GM21367 (cell line): ENCODE measurements around the gene RAB3GAP1.
"Not testable (repeated sequence)": the region's sequence is repeated elsewhere in the genome, so short reads cannot be mapped to it uniquely, and the experiment has no call there.

ENCODE experiments used
- ATAC-seq: cut with Tn5 transposase; IDR thresholded peaks from one replicate; pipeline ENCODE4 v1.9.1; 2021; ENCODE audit not compliant: unreplicated experiment

RAB3GAP1 gene

GRCh38 chr2:135052997-135053474, 944 bp downstream of the RAB3GAP1 start:
- ATAC-seq = peak; percentile 19

GRCh38 chr2:135055182-135055786, 3.2 kb downstream of the RAB3GAP1 start:
- no peak for ATAC-seq

- no peak for ATAC-seq
These were observed 4.7 kb downstream of the RAB3GAP1 start for GRCh38 chr2:135056790-135057189.

DNA sequence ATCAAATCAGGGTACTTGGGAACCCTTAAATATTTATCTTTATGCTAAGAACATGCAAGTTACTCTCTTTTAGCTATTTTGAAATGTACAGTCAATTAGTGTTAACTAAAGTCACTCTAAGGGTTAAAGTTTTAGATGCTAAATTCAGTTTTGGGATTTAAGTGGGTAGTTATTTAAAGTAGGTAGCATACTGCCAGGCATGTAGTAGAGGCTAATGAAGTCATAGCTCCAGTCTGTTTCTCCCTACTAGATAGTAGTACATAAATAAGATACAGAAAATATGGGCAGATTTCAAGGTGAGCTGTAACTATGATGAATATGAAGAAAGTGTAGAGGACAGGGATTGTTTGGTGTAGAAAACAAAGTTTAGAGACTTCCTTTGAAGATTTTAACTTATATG, 7.5 kb downstream of the RAB3GAP1 start:
- ATAC-seq = no peak

DNA sequence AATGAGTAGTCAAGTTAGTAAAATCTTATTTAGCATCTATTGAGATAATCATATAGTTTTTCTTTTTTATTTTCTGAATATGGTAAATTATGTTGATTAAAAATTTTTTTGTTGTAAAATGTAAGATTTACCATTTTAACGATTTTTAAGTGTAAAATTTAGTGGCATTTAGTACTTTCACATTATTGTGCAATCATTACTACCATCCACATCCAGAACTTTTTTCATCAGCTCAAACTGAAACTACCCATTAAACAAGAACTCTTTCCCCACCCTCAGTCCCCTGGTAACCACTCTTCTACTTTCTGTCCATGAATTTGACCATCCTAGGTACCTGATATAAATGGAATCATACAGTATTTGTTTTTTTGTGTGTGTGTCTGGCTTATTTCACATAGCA, 11.1 kb downstream of the RAB3GAP1 start:
- no peak for ATAC-seq

DNA sequence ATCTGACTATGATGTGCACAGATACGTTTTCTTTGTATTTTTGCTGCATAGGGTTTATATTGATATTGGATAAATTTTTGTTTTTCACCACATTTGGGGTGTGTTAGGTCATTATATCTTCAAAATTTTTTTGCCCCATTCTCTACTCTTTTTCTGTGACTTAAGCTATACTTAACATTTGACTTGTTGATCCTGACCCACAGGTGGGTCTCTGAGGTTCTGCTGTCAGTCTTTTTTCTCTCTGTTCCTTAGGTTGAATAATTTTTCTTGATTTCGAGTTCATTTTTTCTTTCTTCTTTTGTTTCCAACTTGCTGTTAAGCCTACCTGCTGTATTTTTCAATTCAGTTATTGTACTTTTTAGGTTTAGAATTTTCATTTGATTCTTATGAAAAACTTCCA, 12.1 kb downstream of the RAB3GAP1 start:
- no peak for ATAC-seq

DNA sequence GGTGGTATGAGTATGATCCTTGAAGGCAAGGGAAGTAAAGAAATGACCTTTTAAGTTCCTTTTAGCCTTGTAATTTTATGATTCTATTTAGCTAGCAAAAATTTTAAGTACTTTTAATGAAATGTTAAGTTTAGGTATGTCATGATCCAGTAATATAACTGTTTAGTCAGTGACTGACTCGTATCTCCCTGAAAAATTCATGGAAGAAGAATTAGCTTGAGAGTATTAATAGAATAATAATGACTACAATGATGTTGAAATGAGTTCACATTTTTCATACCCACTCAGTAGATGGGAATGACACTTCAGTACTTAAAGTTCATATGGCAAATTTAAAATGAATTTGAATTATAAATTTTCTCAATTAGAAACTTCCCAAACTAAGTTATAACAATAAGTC, 14.6 kb downstream of the RAB3GAP1 start:
- no peak for ATAC-seq

GRCh38 chr2:135072125-135072997, 20.3 kb downstream of the RAB3GAP1 start:
- no peak for ATAC-seq

GRCh38 chr2:135074216-135074615, 22.1 kb downstream of the RAB3GAP1 start:
- ATAC-seq = no peak

DNA sequence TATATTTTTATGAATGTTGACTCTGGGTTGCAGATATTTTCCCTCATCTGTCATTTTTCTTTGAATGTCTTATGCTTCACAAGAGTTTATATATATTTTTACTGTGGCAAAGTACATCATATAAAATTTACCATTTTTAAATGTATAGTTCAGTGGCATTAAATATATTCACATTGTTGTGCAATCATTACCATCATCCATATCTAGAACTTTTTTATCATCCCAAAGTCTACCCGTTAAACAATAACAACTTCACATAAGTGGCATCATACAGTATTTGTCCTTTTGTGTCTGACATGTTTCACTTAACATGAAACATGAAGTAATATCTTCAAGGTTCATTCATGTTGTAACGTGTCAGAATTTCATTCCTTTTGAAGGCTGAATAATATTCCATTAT, 24.5 kb downstream of the RAB3GAP1 start:
- ATAC-seq = no peak

- no peak for ATAC-seq
These were observed 26.3 kb downstream of the RAB3GAP1 start for GRCh38 chr2:135078417-135078816.

DNA sequence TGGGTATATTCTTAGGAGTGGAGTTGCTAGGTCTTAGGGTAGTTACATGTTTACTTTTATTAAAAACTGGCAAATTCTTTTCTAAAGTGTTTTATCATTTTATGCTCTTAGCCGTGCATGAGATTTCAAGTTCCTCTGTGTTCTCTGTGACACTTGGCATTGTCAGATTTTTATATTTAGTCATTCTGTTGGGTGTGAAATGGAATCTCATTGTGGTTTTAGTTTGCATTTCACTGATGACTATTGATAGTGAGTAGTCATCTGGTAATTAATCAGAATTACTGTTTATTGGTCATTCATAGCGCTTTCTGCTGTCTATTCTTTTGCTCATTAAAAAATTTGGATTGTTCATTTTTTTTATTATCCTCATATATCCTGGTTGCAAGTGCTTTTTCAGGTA, 34.1 kb downstream of the RAB3GAP1 start:
- no peak for ATAC-seq

GRCh38 chr2:135089597-135089996, 37.5 kb downstream of the RAB3GAP1 start:
- ATAC-seq = not testable (repeated sequence)

DNA sequence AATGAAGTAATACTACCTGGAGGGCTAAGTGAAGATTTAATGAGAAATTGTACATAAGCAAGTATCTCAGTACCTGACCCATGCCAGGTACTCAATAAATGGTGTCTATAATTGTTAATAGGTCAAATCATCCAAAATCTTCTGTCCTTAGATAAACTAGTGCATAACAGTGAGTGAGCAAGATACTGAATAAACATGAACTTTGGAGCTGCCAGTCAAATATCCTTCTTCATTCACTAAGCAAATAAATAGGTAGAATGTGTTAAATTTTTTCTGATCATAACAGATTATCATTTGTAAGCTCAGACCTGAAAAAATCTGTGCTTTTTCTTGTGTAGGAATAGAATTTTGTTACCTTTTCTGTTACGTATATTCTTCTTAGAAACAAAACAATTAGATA, 39.6 kb downstream of the RAB3GAP1 start:
- no peak for ATAC-seq

DNA sequence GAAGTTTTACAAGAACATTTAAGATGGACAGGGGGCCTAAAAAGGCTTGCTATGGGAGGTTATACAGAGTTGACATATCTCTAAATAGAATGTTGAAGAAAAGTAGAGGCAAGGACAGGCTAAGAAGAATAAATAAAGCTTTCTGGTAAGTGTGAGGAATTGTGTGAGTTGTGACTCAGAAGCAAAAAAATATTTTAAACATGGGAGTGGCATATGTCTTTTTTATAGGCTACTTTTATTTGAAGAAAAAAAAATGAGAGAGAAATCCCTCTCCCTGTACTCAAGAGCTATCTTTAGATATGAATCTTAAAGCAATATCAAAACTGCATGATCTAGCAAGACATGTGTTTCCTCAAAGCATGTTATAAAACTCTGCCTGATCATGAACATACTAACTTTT, 41.1 kb downstream of the RAB3GAP1 start:
- no peak for ATAC-seq

GRCh38 chr2:135093670-135094330, 41.7 kb downstream of the RAB3GAP1 start:
- ATAC-seq = no peak

- no peak for ATAC-seq
These were observed 42.4 kb downstream of the RAB3GAP1 start for GRCh38 chr2:135094508-135094907.

DNA sequence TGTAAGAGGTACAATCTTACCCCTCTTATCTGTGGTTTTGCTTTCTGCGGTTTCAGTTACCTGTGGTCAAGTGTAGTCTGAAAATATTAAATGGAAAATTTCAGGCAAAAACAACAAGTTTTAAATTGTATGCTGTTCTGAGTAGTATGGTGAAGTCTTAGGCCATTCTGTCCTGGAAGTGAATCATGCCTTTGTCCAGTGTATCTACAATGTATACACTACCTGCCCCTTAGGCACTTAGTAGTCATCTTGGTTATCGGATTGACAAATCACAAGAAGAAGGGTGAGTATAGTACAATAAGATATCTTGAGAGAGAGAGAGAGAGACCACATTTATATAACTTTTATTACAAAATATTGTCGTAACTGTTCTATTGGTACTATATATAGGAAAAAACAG, 43.5 kb downstream of the RAB3GAP1 start:
- no peak for ATAC-seq

DNA sequence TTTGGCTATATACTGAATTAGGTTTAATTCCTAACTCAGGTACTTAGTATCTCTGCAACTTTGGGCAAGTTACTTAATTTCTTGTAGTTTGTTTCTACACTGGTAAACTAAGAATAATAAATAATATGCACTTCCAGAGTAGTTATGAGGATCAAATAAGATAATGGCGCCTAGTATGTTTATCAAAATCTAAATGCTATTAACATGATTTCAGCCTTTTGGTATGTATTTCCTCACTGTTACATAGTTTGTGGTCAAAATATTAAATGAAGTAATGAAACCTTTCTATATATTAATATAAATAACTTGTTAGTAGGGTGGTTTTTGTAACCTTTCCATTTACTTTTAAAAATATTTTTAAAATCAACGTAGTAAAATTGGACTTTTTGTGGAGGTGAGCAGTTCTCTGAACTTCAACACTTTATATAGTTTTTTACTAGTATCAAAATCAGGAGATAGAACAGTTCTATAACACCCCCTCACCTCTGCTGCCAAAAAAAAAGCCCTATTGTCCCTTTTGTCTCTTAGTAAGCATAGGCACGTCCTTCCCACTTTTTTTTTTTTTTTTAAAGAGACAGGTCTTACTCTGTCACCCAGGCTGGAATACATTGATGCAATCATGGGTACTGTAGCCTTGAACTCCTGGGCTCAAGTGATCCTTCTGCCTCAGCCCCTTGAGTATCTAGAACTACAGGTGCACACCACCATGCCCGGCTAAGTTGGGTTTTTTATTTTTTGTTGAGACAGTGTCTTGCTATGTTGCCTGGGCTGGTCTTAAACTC, 44.8 kb downstream of the RAB3GAP1 start:
- ATAC-seq = no peak

DNA sequence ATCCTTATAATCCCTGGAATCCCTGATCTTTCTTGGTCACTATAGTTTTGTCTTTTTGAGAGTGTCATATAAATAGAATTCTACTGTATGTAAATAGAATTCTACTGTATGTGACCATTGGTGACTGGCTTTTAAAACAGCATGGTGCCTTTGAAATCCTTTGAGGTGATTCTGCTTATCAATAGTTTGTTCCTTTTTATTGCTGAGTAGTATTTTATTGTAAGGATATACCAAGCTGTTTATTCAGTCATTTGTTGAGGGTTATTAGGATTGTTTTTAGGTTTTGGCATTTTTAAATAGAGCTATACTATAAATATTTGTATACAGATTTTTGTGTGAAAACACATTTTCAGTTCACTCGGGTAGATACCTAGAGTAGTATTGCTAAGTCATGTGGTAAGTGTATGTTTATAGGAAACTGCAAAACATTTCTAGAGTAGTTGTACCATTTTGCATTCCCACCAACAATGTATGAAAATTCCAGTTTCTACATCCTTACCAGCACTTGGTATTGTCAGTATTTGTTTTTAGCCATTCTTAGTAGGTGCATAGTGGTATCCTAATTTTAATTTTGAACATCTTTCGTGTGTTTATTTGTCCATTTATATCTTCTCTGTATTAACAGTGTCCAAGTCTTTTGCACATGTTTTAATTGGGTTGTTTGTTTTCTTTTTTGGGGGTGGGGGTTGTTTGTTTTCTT, 45.6 kb downstream of the RAB3GAP1 start:
- no peak for ATAC-seq
